HG03469 (cell line): ENCODE measurements around the gene CALCOCO1.
A peak's percentile ranks its signal among the peaks of the same experiment; 100 is the strongest.
"Not testable (repeated sequence)": the region's sequence is repeated elsewhere in the genome, so short reads cannot be mapped to it uniquely, and the experiment has no call there.

Experiments used
- ATAC-seq: cut with Tn5 transposase; IDR thresholded peaks from one replicate; pipeline ENCODE4 v1.9.1; 2021; ENCODE audit warnings: mild to moderate bottlenecking, moderate library complexity, moderate number of reproducible peaks; ENCODE audit not compliant: unreplicated experiment

Gene CALCOCO1

GRCh38 chr12:53734425-53734824 is 7.2 kb upstream of the CALCOCO1 start:
- no peak for ATAC-seq

- ATAC-seq = no peak
Measured at GRCh38 chr12:53733807-53734200, 6.6 kb upstream of the CALCOCO1 start.

GRCh38 chr12:53733051-53733806 is 6.0 kb upstream of the CALCOCO1 start:
- ATAC-seq = no peak

GRCh38 chr12:53729644-53730043 is 2.4 kb upstream of the CALCOCO1 start:
- no peak for ATAC-seq

- no peak for ATAC-seq
Measured at GRCh38 chr12:53728206-53728605, 954 bp upstream of the CALCOCO1 start.

GRCh38 chr12:53726946-53727309 is 324 bp downstream of the CALCOCO1 start:
- no peak for ATAC-seq

GRCh38 chr12:53726341-53726740 is 911 bp downstream of the CALCOCO1 start:
- ATAC-seq = no peak

- no peak for ATAC-seq
Measured at GRCh38 chr12:53725824-53726223, 1.4 kb downstream of the CALCOCO1 start.

- ATAC-seq = no peak
Measured at GRCh38 chr12:53722450-53723041, 4.7 kb downstream of the CALCOCO1 start.

- ATAC-seq = no peak
Measured at GRCh38 chr12:53720946-53721345, 6.3 kb downstream of the CALCOCO1 start.

- ATAC-seq = no peak
Measured at GRCh38 chr12:53719649-53720048, 7.6 kb downstream of the CALCOCO1 start.

GRCh38 chr12:53718567-53718966 is 8.7 kb downstream of the CALCOCO1 start:
- ATAC-seq = not testable (repeated sequence)

GRCh38 chr12:53717319-53717718 is 9.9 kb downstream of the CALCOCO1 start:
- ATAC-seq = no peak

GRCh38 chr12:53714004-53714403 is 13.2 kb downstream of the CALCOCO1 start:
- ATAC-seq = no peak

GRCh38 chr12:53713516-53713915 is 13.7 kb downstream of the CALCOCO1 start:
- no peak for ATAC-seq

GRCh38 chr12:53712059-53712643 is 15.1 kb downstream of the CALCOCO1 start:
- ATAC-seq = no peak

- no peak for ATAC-seq
Measured at GRCh38 chr12:53710091-53710490, 17.2 kb downstream of the CALCOCO1 start.

- no peak for ATAC-seq
Measured at GRCh38 chr12:53709671-53710070, 17.6 kb downstream of the CALCOCO1 start.

- ATAC-seq = no peak
Measured at GRCh38 chr12:53706080-53706479, 21.2 kb downstream of the CALCOCO1 start.

- no peak for ATAC-seq
Measured at GRCh38 chr12:53703756-53704155, 23.5 kb downstream of the CALCOCO1 start.

- ATAC-seq = peak; percentile 38
Measured at GRCh38 chr12:53701518-53702264, 25.6 kb downstream of the CALCOCO1 start.

GRCh38 chr12:53700567-53700966 is 26.7 kb downstream of the CALCOCO1 start:
- no peak for ATAC-seq
